LNCAP (cell line): ENCODE measurements around the gene FLAD1.

Source experiments
- CTCF ChIP-seq: fragments of 450-650 bp; IDR thresholded peaks from 2 replicates; pipeline ENCODE4 v1.5.1; 2017; ENCODE audit warnings: mild to moderate bottlenecking

The FLAD1 gene

GRCh38 chr1:155018617-155019348 lies 35.6 kb downstream of the FLAD1 start:
- no peak for TF ChIP-seq CTCF

- no peak for TF ChIP-seq CTCF
These were observed 36.5 kb downstream of the FLAD1 start for GRCh38 chr1:155019377-155020245.

GRCh38 chr1:155022136-155022926 lies 39.2 kb downstream of the FLAD1 start:
- no peak for TF ChIP-seq CTCF

GRCh38 chr1:155022927-155023236 lies 39.7 kb downstream of the FLAD1 start:
- no peak for TF ChIP-seq CTCF

GRCh38 chr1:155023627-155024026 lies 40.5 kb downstream of the FLAD1 start:
- no peak for TF ChIP-seq CTCF

GRCh38 chr1:155024315-155024714 lies 41.2 kb downstream of the FLAD1 start:
- no peak for TF ChIP-seq CTCF

- TF ChIP-seq CTCF = no peak
These were observed 43.0 kb downstream of the FLAD1 start for GRCh38 chr1:155026154-155026553.
